Transverse colon (tissue), 4 donors: ENCODE measurements around the gene IL3RA. TPM values are rescaled to one million over a fixed set of nuclear protein-coding genes. Genes with fewer than 3 reads are reported as not detected.
"Not testable (repeated sequence)": the region's sequence is repeated elsewhere in the genome, so short reads cannot be mapped to it uniquely, and the experiment has no call there.

Source experiments
- DNase-seq: peaks from one replicate; pipeline ENCODE4 v3.0.0-alpha.2; 2019
- H3K27ac ChIP-seq, 4 donors: fragments of 200-600 bp; sonication (generic); 2 replicates each; pipeline ENCODE4 v1.5.1; 2016 to 2018; ENCODE audit warnings: inconsistent platforms in 4 of 4
- H3K27me3 ChIP-seq: fragments of 200-600 bp; sonication (generic); 2 replicates; pipeline ENCODE4 v1.5.1; 2017; ENCODE audit warnings: inconsistent platforms
- H3K36me3 ChIP-seq, 4 donors: fragments of 200-600 bp; sonication (generic); 2 replicates each; pipeline ENCODE4 v1.5.1; 2017 to 2019; ENCODE audit warnings: inconsistent platforms in 4 of 4
- H3K4me1 ChIP-seq, 4 donors: fragments of 200-600 bp; sonication (generic); 2 replicates each; pipeline ENCODE4 v1.5.1; 2017 to 2020; ENCODE audit warnings: inconsistent platforms in 4 of 4
- H3K4me3 ChIP-seq, 4 donors: fragments of 200-600 bp; sonication (generic); 1 replicate in 1 of 4; 2 replicates in 3 of 4; pipeline versions ENCODE4 v1.5.1 to v1.6.1; 2017 to 2019; ENCODE audit warnings: inconsistent platforms in 4 of 4
- H3K9me3 ChIP-seq, 2 donors: fragments of 200-600 bp; sonication (generic); 2 replicates each; pipeline ENCODE4 v1.5.1; 2017 to 2019; ENCODE audit warnings: inconsistent platforms in 2 of 2
- CTCF ChIP-seq, 5 experiments: fragments of 200-600 bp in 3 of 5; fragments of 450-650 bp in 2 of 5; sonication (generic) in 3 of 5; IDR thresholded peaks; 1 replicate in 2 of 5; 2 replicates in 3 of 5; pipeline ENCODE4 v1.5.1; 2016 to 2017; ENCODE audit warnings: antibody characterized with exemption in 5 of 5, inconsistent platforms in 3 of 5, mild to moderate bottlenecking in 2 of 5, moderate library complexity in 1 of 5
- EP300 ChIP-seq: sonication (generic); formaldehyde crosslinking; IDR thresholded peaks from one replicate; pipeline ENCODE4 v1.6.1; 2017; ENCODE audit warnings: antibody characterized with exemption, low read depth
- POLR2A ChIP-seq: fragments of 450-650 bp; IDR thresholded peaks from one replicate; pipeline ENCODE4 v1.6.1; 2016; ENCODE audit warnings: antibody characterized with exemption, mild to moderate bottlenecking, moderate library complexity
- POLR2AphosphoS5 ChIP-seq, 3 donors: sonication (generic); formaldehyde crosslinking; IDR thresholded peaks; one replicate each; pipeline ENCODE4 v1.6.1; 2016; ENCODE audit warnings: antibody characterized with exemption in 3 of 3
- WGBS, 2 donors: methylation state at CpG; one replicate each; pipeline ENCODE4 v1.1.5; 2018; ENCODE audit warnings: low coverage in 1 of 2; 5-methylcytosine and 5-hydroxymethylcytosine counted together
- in situ Hi-C, 4 donors: fragments of 200-750 bp; cut with MboI; loops; one replicate each; pipeline versions ENCODE4 v1.15.0 to v1.15.1; 2017; ENCODE audit warnings: low sequenced_read_pairs in 3 of 4, low pct_ligation_motif_present in 1 of 4, low pct_unique_long_range_greater_than_20kb in 1 of 4
- intact Hi-C: fragments of 100-400 bp; cut with DNase I; formaldehyde crosslinking; loops from one replicate; pipeline ENCODE4 v1.15.1; 2023; ENCODE audit warnings: low total_unique reads
- total RNA-seq, 4 donors: library from RNA; depleted of rRNA; stranded (reverse); fragments of >200 nt; gene quantifications; one replicate each; pipeline ENCODE4 v1.1.0, GENCODE V29; 2016

The IL3RA gene
- total RNA-seq, 4 donors from 2014 or later: 3.0 to 11.1 (median 5.8) TPM

DNA sequence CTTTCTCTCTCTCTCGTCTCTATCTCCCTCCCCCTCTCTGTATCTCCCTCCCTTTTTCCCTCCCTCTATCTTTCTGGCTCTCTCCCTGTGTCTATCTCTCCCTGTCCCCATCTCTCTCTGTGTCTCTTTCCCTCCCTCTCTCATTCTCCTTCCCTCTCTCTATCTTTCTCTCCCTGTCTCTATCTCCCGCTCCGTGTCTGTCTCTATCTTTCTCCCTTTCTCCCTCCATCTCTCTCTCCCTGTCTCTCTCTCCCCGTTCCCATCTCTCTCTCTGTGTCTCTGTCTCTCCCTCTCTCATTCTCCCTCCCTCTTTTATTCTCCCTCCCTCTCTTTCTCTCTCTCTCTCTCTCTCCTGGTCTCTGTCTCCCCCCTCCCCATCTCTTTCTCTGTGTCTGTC lies 22.9 kb downstream of the IL3RA start:
- H3K9me3 ChIP-seq: no peaks in the 10 kb centered on the region
- intact Hi-C loops (no loop called here), in situ Hi-C loops (no loop called here)
- H3K4me3 ChIP-seq: no peak overlapping the region
- TF ChIP-seq POLR2AphosphoS5 (IDR thresholded peaks at IDR 0.05): no peak
- no peak for TF ChIP-seq CTCF (IDR thresholded peaks at IDR 0.05)
- WGBS, 2 donors: 93 to 100% methylated on average over 4 of the region's 4 CpGs
- H3K4me1 ChIP-seq: no peaks in the 10 kb centered on the region
- no peak overlapping the region for H3K27ac ChIP-seq
- peaks cover 0 to 8% (median 0%) of the 10 kb centered on the region in 4 donors for H3K36me3 ChIP-seq
- no peak for DNase-seq
- H3K27me3 ChIP-seq: no peaks in the 10 kb centered on the region

GRCh38 chrX:1360171-1360570 lies 23.6 kb downstream of the IL3RA start:
- no peak for DNase-seq
- in situ Hi-C loops: no loop called here
- peaks cover 0 to 8% (median 0%) of the 10 kb centered on the region in 4 donors for H3K36me3 ChIP-seq
- no peak overlapping the region for H3K4me3 ChIP-seq
- 80 to 95% methylated on average over 2 of the region's 2 CpGs for WGBS, 2 donors
- intact Hi-C loops: no loop called here
- H3K9me3 ChIP-seq: no peaks in the 10 kb centered on the region
- H3K27me3 ChIP-seq: no peaks in the 10 kb centered on the region
- H3K4me1 ChIP-seq: no peaks in the 10 kb centered on the region
- no peak overlapping the region for H3K27ac ChIP-seq
- TF ChIP-seq CTCF (IDR thresholded peaks at IDR 0.05): no peak
- TF ChIP-seq EP300: no peak
- no peak for TF ChIP-seq POLR2AphosphoS5 (IDR thresholded peaks at IDR 0.05)
- TF ChIP-seq POLR2A: no peak

DNA sequence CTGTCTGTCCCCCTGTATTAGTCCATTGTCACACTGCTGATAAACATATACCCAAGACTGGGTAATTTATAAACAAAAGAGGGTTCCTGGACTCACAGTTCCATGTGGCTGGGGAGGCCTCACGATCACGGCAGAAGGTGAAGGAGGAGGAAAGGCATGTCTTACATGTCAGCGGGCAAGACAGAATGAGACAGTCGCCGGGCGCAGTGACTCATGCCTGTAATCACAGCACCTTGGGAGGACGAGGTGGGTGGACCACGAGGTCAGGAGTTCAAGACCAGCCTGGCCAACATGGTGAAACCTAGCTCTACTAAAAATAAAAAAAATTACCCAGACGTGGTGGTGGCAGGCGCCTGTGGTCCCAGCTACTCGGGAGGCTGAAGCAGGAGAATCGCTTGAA lies 24.7 kb downstream of the IL3RA start:
- intact Hi-C loops: no loop called here
- 88 to 89% methylated on average over 10 to 12 of the region's 12 CpGs for whole genome bisulfite sequencing, 2 donors
- Histone ChIP-seq H3K36me3 (peaks cover 0 to 8% (median 0%) of the 10 kb centered on the region in 4 donors), H3K4me3 (no peak overlapping the region), H3K9me3 (no peaks in the 10 kb centered on the region), H3K27ac (no peak overlapping the region), H3K4me1 (no peaks in the 10 kb centered on the region), H3K27me3 (no peaks in the 10 kb centered on the region)
- TF ChIP-seq POLR2AphosphoS5 (IDR thresholded peaks at IDR 0.05): no peak
- no peak for TF ChIP-seq CTCF (IDR thresholded peaks at IDR 0.05)
- no peak for TF ChIP-seq POLR2A
- no peak for TF ChIP-seq EP300
- in situ Hi-C loops: no loop called here
- no peak for DNase-seq

- WGBS, 2 donors: 87 to 100% methylated on average over 2 of the region's 2 CpGs
Observed at GRCh38 chrX:1361910-1362309, 25.3 kb downstream of the IL3RA start.

DNA sequence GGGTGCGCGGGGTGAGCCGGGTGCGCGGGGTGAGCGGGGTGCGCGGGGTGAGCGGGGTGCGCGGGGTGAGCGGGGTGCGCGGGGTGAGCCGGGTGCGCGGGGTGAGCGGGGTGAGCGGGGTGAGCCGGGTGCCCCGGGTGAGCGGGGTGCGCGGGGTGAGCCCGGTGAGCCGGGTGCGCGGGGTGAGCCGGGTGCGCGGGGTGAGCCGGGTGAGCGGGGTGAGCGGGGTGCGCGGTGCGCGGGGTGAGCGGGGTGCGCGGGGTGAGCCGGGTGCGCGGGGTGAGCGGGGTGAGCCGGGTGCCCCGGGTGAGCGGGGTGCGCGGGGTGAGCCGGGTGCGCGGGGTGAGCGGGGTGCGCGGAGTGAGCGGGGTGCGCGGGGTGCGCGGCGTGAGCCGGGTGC lies 29.8 kb downstream of the IL3RA start:
- in situ Hi-C loops, H3K4me1 ChIP-seq, intact Hi-C loops, H3K4me3 ChIP-seq, H3K27me3 ChIP-seq, H3K36me3 ChIP-seq, H3K27ac ChIP-seq, DNase-seq, H3K9me3 ChIP-seq: not testable (repeated sequence)
- WGBS, 2 donors: no CpG with 5 or more reads among the region's 63 CpGs

More at GRCh38 chrX:1361910-1362309, 25.3 kb downstream of the IL3RA start:
- no peaks in the 10 kb centered on the region for H3K4me1 ChIP-seq
- intact Hi-C loops (no loop called here), in situ Hi-C loops (no loop called here)
- peaks cover 0 to 8% (median 0%) of the 10 kb centered on the region in 4 donors for H3K36me3 ChIP-seq
- H3K27ac ChIP-seq: no peak overlapping the region
- no peak overlapping the region for H3K4me3 ChIP-seq
- no peaks in the 10 kb centered on the region for H3K9me3 ChIP-seq
- no peaks in the 10 kb centered on the region for H3K27me3 ChIP-seq
- TF ChIP-seq POLR2AphosphoS5 (IDR thresholded peaks at IDR 0.05) (no peak), EP300 (no peak), CTCF (IDR thresholded peaks at IDR 0.05) (no peak), POLR2A (no peak)
- no peak for DNase-seq
